GM12878 (cell line): ENCODE data around the gene CSAD. TPM values are rescaled to one million over a fixed set of nuclear protein-coding genes. Genes with fewer than 3 reads are reported as not detected.

Source experiments
- ATAC-seq: fragments of 200-7000 bp; cut with Tn5 transposase; 3 replicates; pipeline ENCODE4 v1.9.1; 2020; ENCODE audit warnings: mild to moderate bottlenecking, moderate library complexity
- BruUV-seq: library from RNA; stranded (reverse); fragments of 400-500 nt; replicated peaks from 2 replicates; lab custom pipeline; 2021; lab: Mats Ljungman, UMichigan
- CTCF ChIA-PET: fragments of 300-600 bp; sonication (Branson Sonifier 250); formaldehyde crosslinking; extraction: SDS; loops from one replicate; lab custom pipeline; 2021; ENCODE audit warnings: inconsistent platforms; lab: Yijun Ruan, JAX
- POLR2A ChIA-PET: fragments of 350-600 bp; formaldehyde crosslinking; extraction: SDS; loops from one replicate; lab custom pipeline; 2021; ENCODE audit warnings: inconsistent platforms; lab: Charles Lee
- RAD21 ChIA-PET: fragments of 300-600 bp; sonication (Branson Sonifier 250); formaldehyde crosslinking; loops from one replicate; lab custom pipeline; 2023; ENCODE audit warnings: antibody characterized with exemption; ENCODE audit not compliant: unreplicated experiment; lab: Charles Lee
- SMC1A ChIA-PET: fragments of 300-600 bp; sonication (Branson Sonifier 250); formaldehyde crosslinking; loops from one replicate; lab custom pipeline; 2023; ENCODE audit not compliant: unreplicated experiment, uncharacterized antibody; lab: Charles Lee
- DNase-seq: peaks from one replicate; pipeline ENCODE4 v3.0.0-alpha.2; 2011; ENCODE audit warnings: low read depth, low spot score
- FAIRE-seq: peaks from 3 replicates; lab custom pipeline; 2011; peaks lifted over from hg19 to GRCh38; lab: Jason Lieb, UNC
- H2AFZ ChIP-seq: 2 replicates; pipeline ENCODE4 v1.6.0; 2011; ENCODE audit warnings: low read depth, low read length, control low read depth; ENCODE audit not compliant: control insufficient read depth
- H3K27ac ChIP-seq: 2 replicates; pipeline ENCODE4 v1.5.1; 2011; ENCODE audit warnings: control low read depth; ENCODE audit not compliant: control insufficient read depth, insufficient read depth
- H3K27me3 ChIP-seq, 2 experiments: replicated peaks in 1 of 2; 2 replicates each; pipeline versions ENCODE4 v1.6.0 to v1.6.1; 2011; ENCODE audit warnings: low read length in 1 of 2; ENCODE audit not compliant: control insufficient read depth in 2 of 2, insufficient read depth in 2 of 2
- H3K36me3 ChIP-seq, 2 experiments: 2 replicates each; pipeline ENCODE4 v1.5.1; 2011; ENCODE audit warnings: low read length in 1 of 2; ENCODE audit not compliant: control insufficient read depth in 2 of 2, insufficient read depth in 2 of 2
- H3K4me1 ChIP-seq: 2 replicates; pipeline ENCODE4 v1.6.1; 2011; ENCODE audit warnings: mild to moderate bottlenecking, low read length, moderate library complexity, mixed read lengths; ENCODE audit not compliant: control insufficient read depth, insufficient read depth
- H3K4me2 ChIP-seq: 2 replicates; pipeline ENCODE4 v1.6.0; 2011; ENCODE audit warnings: control low read depth; ENCODE audit not compliant: control insufficient read depth, insufficient read depth
- H3K4me3 ChIP-seq: fragments of 200-600 bp; sonication (generic); 2 replicates; pipeline ENCODE4 v1.5.1; 2016
- H3K79me2 ChIP-seq: 2 replicates; pipeline ENCODE4 v1.6.0; 2011; ENCODE audit warnings: low read length; ENCODE audit not compliant: control insufficient read depth, insufficient read depth
- H3K9ac ChIP-seq: 2 replicates; pipeline ENCODE4 v1.8.0; 2011; ENCODE audit warnings: low read length, control low read depth, mixed read lengths; ENCODE audit not compliant: control insufficient read depth, insufficient read depth
- H3K9me3 ChIP-seq: replicated peaks from 3 replicates; pipeline ENCODE4 v1.5.1; 2011; ENCODE audit warnings: mild to moderate bottlenecking, low read length; ENCODE audit not compliant: control insufficient read depth, insufficient read depth
- H4K20me1 ChIP-seq: 2 replicates; pipeline ENCODE4 v1.6.0; 2011; ENCODE audit not compliant: control insufficient read depth, insufficient read depth
- CREM ChIP-seq: IDR thresholded peaks from 2 replicates; pipeline ENCODE4 v1.6.1; 2014; ENCODE audit warnings: antibody characterized with exemption, low read depth
- DPF2 ChIP-seq: fragments of 450-650 bp; IDR thresholded peaks from 2 replicates; pipeline ENCODE4 v1.6.1; 2017; ENCODE audit warnings: mild to moderate bottlenecking
- GABPA ChIP-seq: IDR thresholded peaks from 2 replicates; pipeline ENCODE4 v1.6.1; 2014; ENCODE audit warnings: antibody characterized with exemption, low read depth, mild to moderate bottlenecking, inconsistent platforms
- MXI1 ChIP-seq: fragments of 150-350 bp; IDR thresholded peaks from 2 replicates; pipeline ENCODE4 v1.6.1; 2011; ENCODE audit warnings: low read depth, mild to moderate bottlenecking, inconsistent platforms, low read length, improper control_type of control experiment
- NFYA ChIP-seq: IDR thresholded peaks from 2 replicates; pipeline ENCODE4 v1.6.1; 2011; ENCODE audit warnings: low read depth, mild to moderate bottlenecking, low read length, improper control_type of control experiment, borderline replicate concordance
- TCF3 ChIP-seq: IDR thresholded peaks from 2 replicates; pipeline ENCODE4 v1.6.1; 2012; ENCODE audit warnings: low read depth, mild to moderate bottlenecking, low read length, borderline replicate concordance; ENCODE audit not compliant: insufficient read depth
- WGBS: methylation state at CpG from one replicate; pipeline ENCODE4 v1.1.6; 2016; ENCODE audit warnings: low lambda C conversion rate; ENCODE audit not compliant: insufficient replicate concordance, insufficient coverage; ENCODE audit errors: missing lambda C conversion rate; 5-methylcytosine and 5-hydroxymethylcytosine counted together
- in situ Hi-C: fragments of 300-500 bp; cut with MboI; formaldehyde crosslinking; loops from 9 replicates; pipeline ENCODE4 v1.14.3; 2018; ENCODE audit warnings: mixed read lengths
- intact Hi-C: fragments of 100-400 bp; cut with micrococcal nuclease; formaldehyde crosslinking; loops from one replicate; pipeline ENCODE4 v1.14.2; 2022; ENCODE audit not compliant: unreplicated experiment
- polyA plus RNA-seq, 11 experiments: library from polyadenylated mRNA; depleted of rRNA in 4 of 11; unstranded in 6 of 11; stranded (reverse) in 5 of 11; fragments of >200 nt; fragmentation: Nextera tagmentation in 4 of 11; fragmentation: Illumina TruSeq in 1 of 11; extraction: Ambion mirVana in 4 of 11; extraction: Trizol in 1 of 11; gene quantifications; 1 replicate in 1 of 11; 2 replicates in 10 of 11; pipeline versions ENCODE4 v1.2.1 to v1.2.3, GENCODE V29; 2011 to 2016; ENCODE audit warnings: inconsistent platforms in 2 of 11, missing spikeins in 2 of 11, low read depth in 1 of 11
- total RNA-seq, 4 experiments: library from RNA; depleted of rRNA in 3 of 4; stranded (reverse); fragments of >200 nt in 3 of 4; fragmentation: Illumina TruSeq in 1 of 4; extraction: Trizol in 1 of 4; gene quantifications; 2 replicates each; pipeline versions ENCODE4 v1.2.1 to v1.2.3, GENCODE V29; 2013 to 2021
- TF ChIP-seq, protein P1 (sequence below): fragments of 450-650 bp; formaldehyde crosslinking; IDR thresholded peaks from 2 replicates; pipeline ENCODE4 v1.4.0; 2020; ENCODE audit warnings: mild to moderate bottlenecking, moderate library complexity

The CSAD gene
- total and polyA plus RNA-seq, 10 of the 15 experiments (the other 5 are each of a cell fraction or from before 2014, with no cell fraction given): 1.1 to 20.4 (median 6.2) TPM

DNA sequence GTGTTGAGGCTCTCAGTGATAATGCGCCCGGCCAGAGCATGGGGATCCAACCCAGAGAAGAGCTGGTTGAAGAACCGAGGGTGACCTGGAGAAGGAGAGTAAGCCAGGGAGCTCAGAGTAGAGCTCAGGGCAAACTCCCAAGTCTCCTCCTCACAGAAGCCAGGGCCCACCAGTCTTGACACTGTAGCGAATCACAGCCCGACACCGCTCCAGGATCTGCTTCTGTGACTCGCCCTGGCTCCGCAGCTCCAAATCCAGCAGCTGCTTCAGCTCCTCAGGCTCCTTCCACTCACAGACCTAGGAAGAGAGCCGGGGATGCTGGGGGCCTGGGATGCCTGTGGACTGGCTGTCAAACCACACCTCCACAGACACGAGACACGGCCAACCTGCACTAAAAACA lies 8.4 kb downstream of the CSAD start:
- H3K79me2 ChIP-seq: no peaks in the 10 kb centered on the region
- H3K4me1 ChIP-seq: peaks cover 11% of the 10 kb centered on the region; the same call in 1 of the 2 replicates
- CTCF ChIA-PET: interaction anchor here (1.2 to 8.0 kb wide), 3 partner anchors 8 to 13 kb away, joined by 3 to 66 read pairs (median 4); no protein-coding TSS in a partner anchor
- 88% methylated on average over 11 of the region's 11 CpGs for WGBS
- intact Hi-C loops: no loop called here
- H3K9ac ChIP-seq: no peak overlapping the region
- TF ChIP-seq MXI1 (no peak), GABPA (no peak), NFYA (no peak), DPF2 (no peak), TCF3 (no peak), CREM (no peak)
- TF ChIP-seq, protein P1, sequence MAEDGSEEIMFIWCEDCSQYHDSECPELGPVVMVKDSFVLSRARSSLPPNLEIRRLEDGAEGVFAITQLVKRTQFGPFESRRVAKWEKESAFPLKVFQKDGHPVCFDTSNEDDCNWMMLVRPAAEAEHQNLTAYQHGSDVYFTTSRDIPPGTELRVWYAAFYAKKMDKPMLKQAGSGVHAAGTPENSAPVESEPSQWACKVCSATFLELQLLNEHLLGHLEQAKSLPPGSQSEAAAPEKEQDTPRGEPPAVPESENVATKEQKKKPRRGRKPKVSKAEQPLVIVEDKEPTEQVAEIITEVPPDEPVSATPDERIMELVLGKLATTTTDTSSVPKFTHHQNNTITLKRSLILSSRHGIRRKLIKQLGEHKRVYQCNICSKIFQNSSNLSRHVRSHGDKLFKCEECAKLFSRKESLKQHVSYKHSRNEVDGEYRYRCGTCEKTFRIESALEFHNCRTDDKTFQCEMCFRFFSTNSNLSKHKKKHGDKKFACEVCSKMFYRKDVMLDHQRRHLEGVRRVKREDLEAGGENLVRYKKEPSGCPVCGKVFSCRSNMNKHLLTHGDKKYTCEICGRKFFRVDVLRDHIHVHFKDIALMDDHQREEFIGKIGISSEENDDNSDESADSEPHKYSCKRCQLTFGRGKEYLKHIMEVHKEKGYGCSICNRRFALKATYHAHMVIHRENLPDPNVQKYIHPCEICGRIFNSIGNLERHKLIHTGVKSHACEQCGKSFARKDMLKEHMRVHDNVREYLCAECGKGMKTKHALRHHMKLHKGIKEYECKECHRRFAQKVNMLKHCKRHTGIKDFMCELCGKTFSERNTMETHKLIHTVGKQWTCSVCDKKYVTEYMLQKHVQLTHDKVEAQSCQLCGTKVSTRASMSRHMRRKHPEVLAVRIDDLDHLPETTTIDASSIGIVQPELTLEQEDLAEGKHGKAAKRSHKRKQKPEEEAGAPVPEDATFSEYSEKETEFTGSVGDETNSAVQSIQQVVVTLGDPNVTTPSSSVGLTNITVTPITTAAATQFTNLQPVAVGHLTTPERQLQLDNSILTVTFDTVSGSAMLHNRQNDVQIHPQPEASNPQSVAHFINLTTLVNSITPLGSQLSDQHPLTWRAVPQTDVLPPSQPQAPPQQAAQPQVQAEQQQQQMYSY (CRISPR knock-in tag): no peak
- TF ChIP-seq, all 136 proteins: peak for 0
- in situ Hi-C loops: no loop called here
- peaks cover 0 to 1% of the 10 kb centered on the region in 2 experiments; a peak in 1 of 4 replicates for H3K36me3 ChIP-seq
- no peak overlapping the region for H3K4me3 ChIP-seq
- H3K4me2 ChIP-seq: no peak overlapping the region
- ChIA-PET SMC1A (interaction anchor here (1.3 kb wide), 1 partner anchor 37 kb away, joined by 4 read pairs; no protein-coding TSS in a partner anchor), POLR2A (interaction anchor here (0.6 kb wide), 1 partner anchor 17 kb away, joined by 3 read pairs; no protein-coding TSS in a partner anchor), RAD21 (interaction anchor here (1.0 kb wide), 1 partner anchor 12 kb away, joined by 3 read pairs; no protein-coding TSS in a partner anchor)
- H4K20me1 ChIP-seq: no peaks in the 10 kb centered on the region
- no peaks in the 10 kb centered on the region for H3K27me3 ChIP-seq
- no TSS peak for BruUV-seq
- no peaks in the 10 kb centered on the region for H3K9me3 ChIP-seq
- DNase-seq (no peak), FAIRE-seq (no peak), ATAC-seq (no peak)
- no peak overlapping the region for H3K27ac ChIP-seq
- H2AFZ ChIP-seq: no peak overlapping the region
